Stimulated activated CD4-positive, alpha-beta T cell treated with anti-CD3 and anti-CD28 coated beads, Interleukin-12 subunit alpha, Interleukin-12 subunit beta, amount 100 ng/mL, for 4 hours (primary cell): ENCODE results near the gene REM2.

Experiments
- DNase-seq: peaks from one replicate; pipeline ENCODE4 v3.0.0-alpha.2; 2020

REM2 gene, protein sequence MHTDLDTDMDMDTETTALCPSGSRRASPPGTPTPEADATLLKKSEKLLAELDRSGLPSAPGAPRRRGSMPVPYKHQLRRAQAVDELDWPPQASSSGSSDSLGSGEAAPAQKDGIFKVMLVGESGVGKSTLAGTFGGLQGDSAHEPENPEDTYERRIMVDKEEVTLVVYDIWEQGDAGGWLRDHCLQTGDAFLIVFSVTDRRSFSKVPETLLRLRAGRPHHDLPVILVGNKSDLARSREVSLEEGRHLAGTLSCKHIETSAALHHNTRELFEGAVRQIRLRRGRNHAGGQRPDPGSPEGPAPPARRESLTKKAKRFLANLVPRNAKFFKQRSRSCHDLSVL

DNA sequence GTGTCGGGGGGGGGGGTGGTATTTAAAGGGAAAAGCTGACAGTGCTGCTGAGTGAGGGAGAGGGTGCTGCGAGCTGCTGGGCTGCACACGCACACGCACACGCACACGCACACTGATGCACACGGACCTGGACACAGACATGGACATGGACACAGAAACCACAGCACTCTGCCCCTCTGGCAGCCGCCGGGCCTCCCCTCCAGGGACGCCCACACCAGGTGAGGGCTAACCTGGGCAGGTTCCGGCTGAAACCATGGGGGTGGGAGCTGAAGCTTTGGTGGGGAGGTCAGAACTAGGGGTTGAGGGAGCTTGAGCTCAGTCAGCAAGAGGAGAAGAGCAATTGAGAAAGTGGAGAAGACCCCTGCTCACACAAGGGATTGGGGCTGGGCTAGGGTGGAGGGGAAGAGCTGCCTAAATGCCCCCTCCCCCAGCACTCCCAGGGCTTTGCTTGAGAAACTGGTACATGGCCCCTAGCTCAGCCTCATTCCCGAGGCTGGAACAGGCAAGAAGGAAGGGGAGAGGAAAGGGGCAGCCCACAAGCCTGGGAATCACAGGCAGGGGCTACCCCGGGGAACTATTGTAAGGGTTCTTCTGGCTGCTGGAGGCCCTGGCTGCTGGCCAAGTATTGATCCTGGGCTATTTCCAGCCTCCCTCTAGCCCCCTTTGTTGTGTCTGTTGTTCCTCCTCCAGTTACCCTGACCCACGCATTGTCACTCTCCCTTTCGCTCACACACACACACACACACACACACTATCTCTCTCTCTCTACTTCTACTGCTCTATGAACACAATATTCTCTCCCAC, at the start of gene REM2:
Gene REM2 (plus strand): TSS at position 50 of the 804 bp plus-strand sequence. CDS start 66 bp downstream, at position 116.
- no peak for DNase-seq

DNA sequence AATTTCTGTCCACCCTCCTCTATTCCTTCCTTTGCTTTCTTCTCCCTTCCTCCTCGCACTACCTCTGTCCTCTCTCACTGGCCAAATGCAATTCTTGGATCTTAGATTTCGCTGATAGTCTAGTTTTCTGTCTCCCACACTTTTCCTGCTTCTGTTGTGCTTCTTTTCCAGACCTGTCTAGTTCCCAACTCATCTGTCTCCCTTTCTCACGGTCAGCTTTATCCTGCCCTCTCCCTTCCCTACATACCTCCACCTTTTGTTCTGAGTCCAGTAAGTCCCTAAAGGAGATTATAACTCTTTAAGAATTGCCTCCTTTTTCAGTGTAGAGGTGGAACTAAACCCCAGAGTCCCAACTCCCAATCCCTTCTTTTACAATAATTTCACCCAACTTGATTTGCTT, 47.5 kb upstream of the REM2 start:
- no peak for DNase-seq

DNA sequence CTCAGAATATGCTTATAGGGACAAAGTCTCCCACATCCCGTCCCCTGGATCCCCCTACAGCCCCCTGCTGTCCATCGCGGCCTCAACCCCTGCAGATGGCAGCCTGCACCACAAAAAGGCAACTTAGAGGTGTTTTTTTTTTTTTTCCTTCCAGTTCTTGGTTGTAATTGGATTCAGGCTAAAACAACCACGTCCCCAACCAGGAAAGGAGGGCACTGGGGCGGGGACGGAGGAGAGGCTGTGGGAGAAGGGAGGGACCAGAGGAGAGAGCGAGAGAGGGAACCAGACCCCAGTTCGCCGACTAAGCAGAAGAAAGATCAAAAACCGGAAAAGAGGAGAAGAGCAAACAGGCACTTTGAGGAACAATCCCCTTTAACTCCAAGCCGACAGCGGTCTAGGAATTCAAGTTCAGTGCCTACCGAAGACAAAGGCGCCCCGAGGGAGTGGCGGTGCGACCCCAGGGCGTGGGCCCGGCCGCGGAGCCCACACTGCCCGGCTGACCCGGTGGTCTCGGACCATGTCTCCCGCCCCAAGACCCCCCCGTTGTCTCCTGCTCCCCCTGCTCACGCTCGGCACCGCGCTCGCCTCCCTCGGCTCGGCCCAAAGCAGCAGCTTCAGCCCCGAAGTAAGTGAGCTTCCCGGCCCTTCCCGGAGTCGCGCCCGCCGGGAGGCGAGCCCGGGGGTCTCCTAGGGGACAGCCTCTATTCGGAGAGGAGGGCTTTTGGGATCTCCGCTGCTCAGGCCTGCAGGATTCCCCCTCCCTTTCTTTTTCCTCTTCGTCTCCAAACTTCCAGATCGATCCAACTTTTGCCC, 46.5 kb upstream of the REM2 start, which contains the start of gene MMP14:
Gene MMP14 (plus strand): TSS at position 285 of the 813 bp plus-strand sequence. CDS start 233 bp downstream, at position 518.
- no peak for DNase-seq

DNA sequence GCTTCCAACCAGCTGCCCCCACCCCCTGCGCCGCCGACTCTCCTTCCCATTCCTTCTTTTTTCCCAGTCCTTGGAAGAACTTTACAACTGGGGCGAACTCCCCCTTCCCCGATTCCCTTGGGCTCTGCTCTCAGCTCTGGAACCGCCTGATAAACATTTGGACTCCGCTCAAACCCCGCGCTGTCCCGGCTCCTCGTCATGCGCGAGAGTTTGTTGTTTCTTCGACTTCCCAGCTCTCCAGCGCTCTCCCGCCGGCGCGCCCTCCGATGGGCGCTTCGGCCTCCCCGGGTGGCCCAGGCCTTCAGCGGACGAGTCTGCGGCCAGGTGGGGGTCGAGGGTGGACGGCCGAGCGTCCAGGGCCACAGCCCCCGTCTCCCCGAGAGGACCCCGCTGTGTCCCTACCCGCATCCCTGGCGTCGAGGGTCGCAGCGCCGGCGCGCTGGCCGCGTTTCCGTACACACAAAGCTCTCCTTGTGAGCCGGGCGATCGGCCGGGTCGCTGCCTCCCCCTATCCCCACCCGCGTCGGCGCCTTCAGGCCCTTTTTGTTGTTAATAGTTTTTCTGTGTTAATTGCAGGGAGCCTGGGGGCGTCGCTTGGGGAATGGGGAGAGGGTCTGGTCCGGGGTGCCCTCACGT, 45.8 kb upstream of the REM2 start:
- DNase-seq: no peak

DNA sequence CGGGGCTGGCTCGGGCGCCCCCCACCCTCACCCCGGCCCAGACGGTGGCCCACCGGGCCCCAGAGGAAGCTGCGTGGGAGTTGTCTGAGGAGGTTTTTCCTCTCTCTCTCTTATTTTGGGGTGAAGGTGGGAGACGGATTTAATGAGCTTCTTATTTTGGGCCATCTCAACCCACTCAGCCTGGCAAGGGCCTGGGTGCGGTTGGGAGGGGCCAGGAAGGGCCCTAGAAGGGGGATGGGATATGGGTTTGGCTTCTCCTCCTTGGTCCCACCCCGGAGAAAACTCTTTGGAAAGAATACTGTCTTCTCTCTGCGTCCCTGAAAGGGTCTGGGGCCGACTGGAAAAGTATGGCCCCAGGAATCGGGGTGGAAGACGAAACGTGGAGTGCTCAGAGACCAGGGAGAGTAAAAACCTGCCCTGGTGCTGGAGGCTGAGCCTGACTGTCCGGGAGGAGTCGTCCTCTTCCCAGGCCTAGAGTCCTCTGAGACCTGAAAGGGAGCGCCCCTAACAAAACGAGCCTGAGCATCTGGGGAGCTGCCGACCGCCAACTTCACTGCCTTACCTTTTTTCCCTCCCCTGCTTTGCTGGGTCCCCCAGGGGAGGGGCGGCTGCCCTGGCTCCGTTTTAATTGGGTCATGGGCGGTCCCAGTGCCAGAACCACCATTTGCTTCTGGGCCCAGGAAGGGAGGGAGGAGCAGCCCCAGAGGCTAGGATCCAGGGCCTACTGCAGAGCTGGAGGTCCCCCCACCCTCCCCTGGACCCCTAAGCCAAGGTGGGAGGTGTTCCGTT, 45.1 kb upstream of the REM2 start:
- no peak for DNase-seq

DNA sequence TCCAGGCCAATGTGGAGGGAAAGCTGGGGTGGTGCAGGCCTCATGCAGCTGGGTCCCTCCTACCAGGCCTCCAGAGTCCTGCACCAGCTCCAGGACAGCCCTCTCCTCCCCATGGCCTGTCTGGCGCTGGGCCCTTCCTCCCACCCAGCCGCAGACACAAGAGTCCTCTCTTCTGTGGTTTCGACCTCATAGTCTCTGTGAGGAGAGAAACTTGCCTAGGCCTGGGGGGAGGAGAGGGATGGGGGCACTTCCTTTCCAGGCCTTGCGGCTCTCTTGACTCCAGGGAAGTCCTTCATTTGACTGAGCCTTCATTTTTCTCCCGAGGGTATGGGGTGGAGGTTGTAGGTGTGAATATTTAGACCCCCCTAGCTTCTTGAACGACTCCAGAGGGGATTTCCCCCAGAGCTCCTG, 44.4 kb upstream of the REM2 start:
- no peak for DNase-seq

DNA sequence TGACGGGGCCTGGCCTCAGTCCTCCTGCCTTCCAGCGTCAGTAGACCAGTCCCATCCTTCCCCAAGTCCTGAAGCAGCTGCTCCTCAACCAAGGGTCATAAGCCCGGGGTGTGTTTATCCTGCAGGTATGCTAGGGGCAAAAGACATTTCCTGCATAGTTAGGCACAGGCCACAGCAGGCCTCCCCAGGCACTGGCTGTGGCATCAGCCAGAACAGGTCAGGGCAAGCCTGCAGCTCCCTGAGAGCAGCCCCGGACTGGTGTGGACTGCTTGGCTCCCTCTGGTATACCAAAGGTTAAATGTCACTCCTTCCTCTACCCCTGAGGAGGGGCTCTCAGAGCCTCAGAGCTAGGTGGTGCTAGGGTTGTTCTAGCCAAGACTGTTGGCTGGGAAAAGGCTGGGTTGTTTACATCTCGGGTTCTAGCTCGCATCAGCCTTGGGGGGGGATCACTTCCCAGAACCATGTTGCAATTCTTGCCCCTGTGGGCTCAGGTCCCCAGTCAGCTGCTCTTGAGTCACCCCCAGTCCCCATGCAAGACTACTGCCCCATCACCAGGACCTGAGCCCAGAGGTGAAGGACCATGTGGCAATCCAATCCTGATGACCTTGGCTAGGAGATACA, 43.8 kb upstream of the REM2 start:
- no peak for DNase-seq

DNA sequence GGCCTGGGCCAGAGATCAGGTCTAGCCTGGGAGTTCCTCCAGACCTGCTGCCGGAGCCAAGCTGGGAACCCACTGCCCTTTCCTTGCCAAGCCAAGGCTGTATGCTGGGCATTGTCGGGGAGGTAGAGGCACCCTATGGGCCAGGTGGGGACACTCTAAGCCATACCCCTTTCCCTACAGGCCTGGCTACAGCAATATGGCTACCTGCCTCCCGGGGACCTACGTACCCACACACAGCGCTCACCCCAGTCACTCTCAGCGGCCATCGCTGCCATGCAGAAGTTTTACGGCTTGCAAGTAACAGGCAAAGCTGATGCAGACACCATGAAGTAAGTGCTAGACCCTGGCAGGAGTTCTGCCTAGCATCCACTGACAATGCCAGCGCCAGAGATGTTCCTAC, 41.7 kb upstream of the REM2 start:
- DNase-seq: no peak

DNA sequence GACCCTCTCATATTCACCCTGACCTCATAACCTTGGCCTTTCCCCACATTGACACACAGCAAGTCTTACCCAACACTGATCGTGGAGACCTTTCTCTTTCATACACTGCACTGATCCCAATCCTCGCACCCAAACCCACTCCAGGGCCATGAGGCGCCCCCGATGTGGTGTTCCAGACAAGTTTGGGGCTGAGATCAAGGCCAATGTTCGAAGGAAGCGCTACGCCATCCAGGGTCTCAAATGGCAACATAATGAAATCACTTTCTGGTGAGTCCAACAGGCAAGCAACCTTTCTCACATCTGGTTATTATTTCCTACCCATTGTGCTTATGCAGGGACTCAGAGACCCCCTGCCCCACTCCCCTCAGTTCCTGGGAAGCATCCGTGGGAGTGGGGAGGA, 41.3 kb upstream of the REM2 start:
- DNase-seq: no peak

DNA sequence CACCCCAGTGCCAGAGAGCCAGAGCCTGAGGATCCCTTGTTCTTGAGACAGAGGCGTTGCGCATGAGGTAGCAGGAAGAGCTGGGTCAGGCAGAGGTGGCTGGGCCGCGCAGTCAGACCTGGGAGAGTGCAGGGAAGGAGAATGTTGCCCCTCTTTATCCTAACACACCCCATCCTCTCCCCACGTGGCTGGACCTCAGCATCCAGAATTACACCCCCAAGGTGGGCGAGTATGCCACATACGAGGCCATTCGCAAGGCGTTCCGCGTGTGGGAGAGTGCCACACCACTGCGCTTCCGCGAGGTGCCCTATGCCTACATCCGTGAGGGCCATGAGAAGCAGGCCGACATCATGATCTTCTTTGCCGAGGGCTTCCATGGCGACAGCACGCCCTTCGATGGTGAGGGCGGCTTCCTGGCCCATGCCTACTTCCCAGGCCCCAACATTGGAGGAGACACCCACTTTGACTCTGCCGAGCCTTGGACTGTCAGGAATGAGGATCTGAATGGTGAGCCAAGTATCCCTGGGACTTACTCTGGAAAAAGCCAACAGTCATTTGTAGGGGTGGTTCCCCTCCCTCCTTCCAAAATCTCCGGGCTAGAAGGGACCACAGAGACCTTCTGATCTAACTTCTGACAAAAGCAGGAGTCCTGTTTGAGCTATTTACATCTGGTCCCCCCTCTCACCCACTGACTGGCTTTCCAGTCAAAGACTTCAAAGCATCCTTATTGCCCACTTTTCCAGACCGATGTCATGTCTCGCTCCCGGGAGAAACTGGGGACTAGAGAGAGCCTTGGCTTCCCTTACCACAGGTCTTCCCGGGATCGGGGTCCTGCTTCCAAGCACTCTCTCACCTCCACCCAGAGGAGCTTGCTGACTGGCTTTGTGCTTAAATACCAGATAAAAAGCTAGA, 40.6 kb upstream of the REM2 start:
- DNase-seq: no peak

DNA sequence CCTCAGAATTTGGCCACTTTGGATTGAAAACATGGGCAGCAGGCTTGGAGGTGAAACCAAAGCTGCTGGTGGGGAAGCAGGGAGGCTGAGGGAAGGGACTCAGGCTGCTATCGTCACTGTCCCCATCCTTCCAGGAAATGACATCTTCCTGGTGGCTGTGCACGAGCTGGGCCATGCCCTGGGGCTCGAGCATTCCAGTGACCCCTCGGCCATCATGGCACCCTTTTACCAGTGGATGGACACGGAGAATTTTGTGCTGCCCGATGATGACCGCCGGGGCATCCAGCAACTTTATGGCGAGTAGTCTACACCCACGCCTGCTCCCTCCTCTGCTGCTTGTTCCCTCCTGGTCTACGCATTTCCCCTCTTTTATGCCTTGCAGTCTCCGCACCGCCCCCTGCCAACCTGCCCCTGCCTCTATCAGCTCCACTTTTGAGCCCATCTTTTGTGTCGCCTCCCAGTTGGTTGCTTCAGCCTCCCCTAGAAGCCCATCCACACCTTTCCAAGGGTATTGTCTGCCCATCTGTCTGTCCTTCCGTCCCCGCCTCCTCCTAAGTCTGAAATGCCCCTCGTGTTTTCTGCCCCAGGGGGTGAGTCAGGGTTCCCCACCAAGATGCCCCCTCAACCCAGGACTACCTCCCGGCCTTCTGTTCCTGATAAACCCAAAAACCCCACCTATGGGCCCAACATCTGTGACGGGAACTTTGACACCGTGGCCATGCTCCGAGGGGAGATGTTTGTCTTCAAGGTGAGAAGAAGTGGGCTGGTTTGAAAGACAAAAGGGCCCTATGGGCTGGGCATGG, 39.7 kb upstream of the REM2 start:
- no peak for DNase-seq

DNA sequence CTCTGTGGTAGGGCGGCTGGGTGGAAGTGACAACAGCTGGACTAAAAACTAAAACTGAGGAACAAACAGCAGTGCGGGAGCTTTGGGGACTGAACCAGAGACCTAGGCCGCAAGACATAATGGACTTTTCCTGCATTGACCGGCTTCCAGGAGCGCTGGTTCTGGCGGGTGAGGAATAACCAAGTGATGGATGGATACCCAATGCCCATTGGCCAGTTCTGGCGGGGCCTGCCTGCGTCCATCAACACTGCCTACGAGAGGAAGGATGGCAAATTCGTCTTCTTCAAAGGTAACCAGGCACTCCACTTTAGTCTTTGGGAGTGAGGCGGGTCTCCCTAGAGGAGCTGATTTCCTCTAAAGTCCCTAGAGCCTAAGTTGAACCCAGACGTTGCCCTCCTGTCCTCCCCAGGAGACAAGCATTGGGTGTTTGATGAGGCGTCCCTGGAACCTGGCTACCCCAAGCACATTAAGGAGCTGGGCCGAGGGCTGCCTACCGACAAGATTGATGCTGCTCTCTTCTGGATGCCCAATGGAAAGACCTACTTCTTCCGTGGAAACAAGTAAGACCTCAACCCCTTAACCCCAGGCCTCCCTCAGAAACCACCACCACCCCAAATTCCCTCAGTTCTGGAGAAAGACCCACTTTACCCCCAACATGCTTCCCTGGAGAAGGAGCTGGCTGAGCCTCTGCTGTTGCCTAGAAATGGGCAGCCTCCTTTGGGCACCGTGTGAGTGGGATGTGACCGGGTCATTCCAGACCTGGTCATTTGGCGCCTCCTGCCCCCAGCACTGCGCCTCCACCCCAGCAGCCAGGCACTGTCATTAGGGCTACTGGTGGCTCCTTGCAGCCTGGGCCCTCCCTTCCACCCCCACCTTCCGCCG, 38.6 kb upstream of the REM2 start:
- no peak for DNase-seq

DNA sequence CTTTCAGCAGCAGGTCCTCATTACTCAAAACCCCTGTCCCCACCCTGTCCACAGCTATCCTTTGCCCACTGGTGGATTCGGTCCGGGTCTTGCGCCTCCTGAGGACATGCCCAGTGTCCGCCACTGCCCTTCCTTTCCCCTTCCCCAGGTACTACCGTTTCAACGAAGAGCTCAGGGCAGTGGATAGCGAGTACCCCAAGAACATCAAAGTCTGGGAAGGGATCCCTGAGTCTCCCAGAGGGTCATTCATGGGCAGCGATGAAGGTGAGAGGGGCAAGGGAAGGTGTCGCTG, 38.0 kb upstream of the REM2 start:
- DNase-seq: no peak

DNA sequence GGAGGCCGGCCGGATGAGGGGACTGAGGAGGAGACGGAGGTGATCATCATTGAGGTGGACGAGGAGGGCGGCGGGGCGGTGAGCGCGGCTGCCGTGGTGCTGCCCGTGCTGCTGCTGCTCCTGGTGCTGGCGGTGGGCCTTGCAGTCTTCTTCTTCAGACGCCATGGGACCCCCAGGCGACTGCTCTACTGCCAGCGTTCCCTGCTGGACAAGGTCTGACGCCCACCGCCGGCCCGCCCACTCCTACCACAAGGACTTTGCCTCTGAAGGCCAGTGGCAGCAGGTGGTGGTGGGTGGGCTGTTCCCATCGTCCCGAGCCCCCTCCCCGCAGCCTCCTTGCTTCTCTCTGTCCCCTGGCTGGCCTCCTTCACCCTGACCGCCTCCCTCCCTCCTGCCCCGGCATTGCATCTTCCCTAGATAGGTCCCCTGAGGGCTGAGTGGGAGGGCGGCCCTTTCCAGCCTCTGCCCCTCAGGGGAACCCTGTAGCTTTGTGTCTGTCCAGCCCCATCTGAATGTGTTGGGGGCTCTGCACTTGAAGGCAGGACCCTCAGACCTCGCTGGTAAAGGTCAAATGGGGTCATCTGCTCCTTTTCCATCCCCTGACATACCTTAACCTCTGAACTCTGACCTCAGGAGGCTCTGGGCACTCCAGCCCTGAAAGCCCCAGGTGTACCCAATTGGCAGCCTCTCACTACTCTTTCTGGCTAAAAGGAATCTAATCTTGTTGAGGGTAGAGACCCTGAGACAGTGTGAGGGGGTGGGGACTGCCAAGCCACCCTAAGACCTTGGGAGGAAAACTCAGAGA, 37.0 kb upstream of the REM2 start:
- DNase-seq: no peak

DNA sequence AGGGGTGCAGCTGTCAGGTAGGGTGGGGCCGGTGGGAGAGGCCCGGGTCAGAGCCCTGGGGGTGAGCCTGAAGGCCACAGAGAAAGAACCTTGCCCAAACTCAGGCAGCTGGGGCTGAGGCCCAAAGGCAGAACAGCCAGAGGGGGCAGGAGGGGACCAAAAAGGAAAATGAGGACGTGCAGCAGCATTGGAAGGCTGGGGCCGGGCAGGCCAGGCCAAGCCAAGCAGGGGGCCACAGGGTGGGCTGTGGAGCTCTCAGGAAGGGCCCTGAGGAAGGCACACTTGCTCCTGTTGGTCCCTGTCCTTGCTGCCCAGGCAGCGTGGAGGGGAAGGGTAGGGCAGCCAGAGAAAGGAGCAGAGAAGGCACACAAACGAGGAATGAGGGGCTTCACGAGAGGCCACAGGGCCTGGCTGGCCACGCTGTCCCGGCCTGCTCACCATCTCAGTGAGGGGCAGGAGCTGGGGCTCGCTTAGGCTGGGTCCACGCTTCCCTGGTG, 36.2 kb upstream of the REM2 start:
- DNase-seq: no peak

DNA sequence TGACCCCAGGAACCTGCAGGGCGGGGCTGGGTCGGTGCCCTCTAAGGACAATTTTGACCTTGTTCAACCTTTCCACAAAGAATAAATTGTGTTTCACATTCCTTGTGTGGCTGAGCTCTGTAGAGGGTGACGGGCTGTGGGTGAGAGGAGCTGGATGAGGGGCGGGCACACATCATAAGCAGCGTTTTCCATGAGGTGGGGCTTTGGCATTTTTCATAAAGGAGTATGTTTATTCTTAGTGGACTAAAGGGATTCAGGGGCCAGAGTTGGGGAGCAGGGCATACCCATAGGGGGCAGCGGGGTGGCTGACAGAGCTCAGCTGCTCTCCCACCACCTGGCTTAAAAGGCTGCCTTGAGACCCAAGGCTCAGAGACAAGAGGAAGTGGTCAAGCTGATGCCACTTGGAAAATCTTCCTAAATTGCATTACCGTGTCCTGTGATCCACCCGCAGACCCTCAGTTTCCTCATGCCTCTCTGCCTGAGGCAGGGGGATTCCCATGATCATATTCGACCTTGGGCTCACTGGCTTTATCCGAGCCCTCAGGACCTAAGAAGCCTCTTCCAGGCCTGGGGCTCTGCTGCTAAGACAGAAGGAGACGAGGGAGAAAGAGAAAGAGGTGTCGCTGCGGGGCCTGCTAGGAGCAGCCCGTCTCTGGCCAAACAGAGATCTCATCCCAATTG, 35.2 kb upstream of the REM2 start:
- no peak for DNase-seq
